Measurements from ENCODE around the gene APOBEC3F. TPM values are rescaled to one million over a fixed set of nuclear protein-coding genes. Genes with fewer than 3 reads are reported as not detected.

APOBEC3F gene
- total and polyA plus RNA-seq, 10 of the 15 experiments (the other 5 are each of a cell fraction or from before 2014, with no cell fraction given) = 7.4 to 29.1 (median 12.8) TPM

DNA sequence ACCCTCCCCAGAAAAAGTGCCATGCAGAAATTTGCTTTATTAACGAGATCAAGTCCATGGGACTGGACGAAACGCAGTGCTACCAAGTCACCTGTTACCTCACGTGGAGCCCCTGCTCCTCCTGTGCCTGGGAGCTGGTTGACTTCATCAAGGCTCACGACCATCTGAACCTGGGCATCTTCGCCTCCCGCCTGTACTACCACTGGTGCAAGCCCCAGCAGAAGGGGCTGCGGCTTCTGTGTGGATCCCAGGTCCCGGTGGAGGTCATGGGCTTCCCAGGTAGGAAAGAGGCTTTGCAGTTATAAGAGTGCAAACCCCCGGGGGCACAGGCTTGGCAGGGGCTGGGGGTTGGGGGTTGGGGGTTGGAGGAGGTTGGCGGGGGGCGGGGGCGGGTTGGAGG is 60.6 kb downstream of the APOBEC3F start:
- no peak for TF ChIP-seq ZNF384 (IDR thresholded peaks at IDR 0.05; ENCODE audit: borderline replicate concordance, low read depth, low read length)
- no peak for TF ChIP-seq POLR2AphosphoS2 (IDR thresholded peaks at IDR 0.05; ENCODE audit: low read depth, low read length)
- TF ChIP-seq CHD4 (IDR thresholded peaks at IDR 0.05) = no peak
- TF ChIP-seq SRF (IDR thresholded peaks at IDR 0.05; ENCODE audit: low read depth in 2 of 2, low read length in 2 of 2) = no peak
- no peak for TF ChIP-seq SUZ12 (IDR thresholded peaks at IDR 0.05; ENCODE audit: unreplicated experiment)
- no peak for TF ChIP-seq NFYA (IDR thresholded peaks at IDR 0.05; ENCODE audit: borderline replicate concordance, low read depth, low read length)
- TF ChIP-seq, protein P1, sequence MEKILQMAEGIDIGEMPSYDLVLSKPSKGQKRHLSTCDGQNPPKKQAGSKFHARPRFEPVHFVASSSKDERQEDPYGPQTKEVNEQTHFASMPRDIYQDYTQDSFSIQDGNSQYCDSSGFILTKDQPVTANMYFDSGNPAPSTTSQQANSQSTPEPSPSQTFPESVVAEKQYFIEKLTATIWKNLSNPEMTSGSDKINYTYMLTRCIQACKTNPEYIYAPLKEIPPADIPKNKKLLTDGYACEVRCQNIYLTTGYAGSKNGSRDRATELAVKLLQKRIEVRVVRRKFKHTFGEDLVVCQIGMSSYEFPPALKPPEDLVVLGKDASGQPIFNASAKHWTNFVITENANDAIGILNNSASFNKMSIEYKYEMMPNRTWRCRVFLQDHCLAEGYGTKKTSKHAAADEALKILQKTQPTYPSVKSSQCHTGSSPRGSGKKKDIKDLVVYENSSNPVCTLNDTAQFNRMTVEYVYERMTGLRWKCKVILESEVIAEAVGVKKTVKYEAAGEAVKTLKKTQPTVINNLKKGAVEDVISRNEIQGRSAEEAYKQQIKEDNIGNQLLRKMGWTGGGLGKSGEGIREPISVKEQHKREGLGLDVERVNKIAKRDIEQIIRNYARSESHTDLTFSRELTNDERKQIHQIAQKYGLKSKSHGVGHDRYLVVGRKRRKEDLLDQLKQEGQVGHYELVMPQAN (conservative IDR thresholded peaks at IDR 0.05) = no peak
- no peak for TF ChIP-seq SMAD5 (IDR thresholded peaks at IDR 0.05; ENCODE audit: low read depth)
- TF ChIP-seq NRF1 (conservative IDR thresholded peaks at IDR 0.05; ENCODE audit: low read depth, low read length) = no peak
- TF ChIP-seq IKZF1 (conservative IDR thresholded peaks at IDR 0.05) = no peak
- TF ChIP-seq, protein P2, sequence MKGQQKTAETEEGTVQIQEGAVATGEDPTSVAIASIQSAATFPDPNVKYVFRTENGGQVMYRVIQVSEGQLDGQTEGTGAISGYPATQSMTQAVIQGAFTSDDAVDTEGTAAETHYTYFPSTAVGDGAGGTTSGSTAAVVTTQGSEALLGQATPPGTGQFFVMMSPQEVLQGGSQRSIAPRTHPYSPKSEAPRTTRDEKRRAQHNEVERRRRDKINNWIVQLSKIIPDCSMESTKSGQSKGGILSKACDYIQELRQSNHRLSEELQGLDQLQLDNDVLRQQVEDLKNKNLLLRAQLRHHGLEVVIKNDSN (IDR thresholded peaks at IDR 0.05; ENCODE audit: borderline replicate concordance, extremely low read length, insufficient read depth, low read depth, low read length) = no peak
- TF ChIP-seq NFYB (IDR thresholded peaks at IDR 0.05; ENCODE audit: insufficient read depth, low read depth, low read length) = no peak
- TF ChIP-seq, protein P3, sequence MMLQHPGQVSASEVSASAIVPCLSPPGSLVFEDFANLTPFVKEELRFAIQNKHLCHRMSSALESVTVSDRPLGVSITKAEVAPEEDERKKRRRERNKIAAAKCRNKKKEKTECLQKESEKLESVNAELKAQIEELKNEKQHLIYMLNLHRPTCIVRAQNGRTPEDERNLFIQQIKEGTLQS (IDR thresholded peaks at IDR 0.05; ENCODE audit: borderline replicate concordance, extremely low read depth, low read depth, low read length) = no peak
- TF ChIP-seq JUNB (IDR thresholded peaks at IDR 0.05) = no peak
- TF ChIP-seq BMI1 (IDR thresholded peaks at IDR 0.05; ENCODE audit: borderline replicate concordance) = no peak
- no peak for TF ChIP-seq RAD51 (IDR thresholded peaks at IDR 0.05)
- TF ChIP-seq NBN (IDR thresholded peaks at IDR 0.05) = no peak
- TF ChIP-seq MXI1 (IDR thresholded peaks at IDR 0.05; ENCODE audit: low read depth, low read length) = no peak
- no peak for ATAC-seq
- no peak for FAIRE-seq
- RAD21 ChIA-PET (ENCODE audit: unreplicated experiment) = interaction anchor here (0.8 to 5.7 kb wide), 4 partner anchors 10 to 21 kb away, joined by 3 to 85 read pairs (median 16); no protein-coding TSS in a partner anchor
- H3K4me3 ChIP-seq = no peak overlapping the region
- CTCF ChIA-PET = interaction anchor here (1.4 kb wide), 1 partner anchor 13 kb away, joined by 4 read pairs; no protein-coding TSS in a partner anchor
- SMC1A ChIA-PET (ENCODE audit: uncharacterized antibody, unreplicated experiment) = interaction anchor here (1.0 to 6.6 kb wide), 2 partner anchors 12 to 127 kb away, joined by 3 to 126 read pairs; no protein-coding TSS in a partner anchor
- peaks cover 42% of the 10 kb centered on the region for H3K4me1 ChIP-seq (ENCODE audit: control insufficient read depth, insufficient read depth, low read length)
- H3K9me3 ChIP-seq (replicated peaks; ENCODE audit: control insufficient read depth, insufficient read depth, low read length) = no peaks in the 10 kb centered on the region
- no peak overlapping the region for H3K4me2 ChIP-seq (ENCODE audit: control insufficient read depth, insufficient read depth)
- DNase-seq (ENCODE audit: low read depth, low spot score) = no peak
- H2AFZ ChIP-seq (ENCODE audit: control insufficient read depth, low read depth, low read length) = no peak overlapping the region
- no peaks in the 10 kb centered on the region for H3K36me3 ChIP-seq (ENCODE audit: control insufficient read depth in 2 of 2, insufficient read depth in 2 of 2, low read length in 1 of 2)
- no peak overlapping the region for H3K27ac ChIP-seq (ENCODE audit: control insufficient read depth, insufficient read depth)
- no peak overlapping the region for H3K9ac ChIP-seq (ENCODE audit: control insufficient read depth, insufficient read depth, low read length)
- H3K79me2 ChIP-seq (ENCODE audit: control insufficient read depth, insufficient read depth, low read length) = peaks cover 4% of the 10 kb centered on the region
- WGBS (ENCODE audit: insufficient coverage, insufficient replicate concordance, low lambda C conversion rate, missing lambda C conversion rate) = 97% methylated on average over 9 of the region's 13 CpGs
- POLR2A ChIA-PET = interaction anchor here (0.5 kb wide), 1 partner anchor 16 kb away, joined by 5 read pairs; no protein-coding TSS in a partner anchor
- H3K27me3 ChIP-seq (replicated peaks in 1 of 2; ENCODE audit: control insufficient read depth in 2 of 2, insufficient read depth in 2 of 2, low read length in 1 of 2) = no peaks in the 10 kb centered on the region
- H4K20me1 ChIP-seq (ENCODE audit: control insufficient read depth, insufficient read depth) = no peaks in the 10 kb centered on the region
- in situ Hi-C loops (cut with MboI) = no loop called here
- intact Hi-C loops (cut with micrococcal nuclease; ENCODE audit: unreplicated experiment) = no loop called here
- BruUV-seq (replicated peaks) = no TSS peak
